GM18526 (cell line): ENCODE measurements around the gene BOLA1.

ENCODE experiments used
- POLR2A ChIP-seq: IDR thresholded peaks from 3 replicates; pipeline ENCODE4 v1.6.1; 2011; ENCODE audit not compliant: insufficient read length; ENCODE audit errors: extremely low read depth

BOLA1 gene

GRCh38 chr1:149928401-149928724 lies 29.0 kb downstream of the BOLA1 start:
- TF ChIP-seq POLR2A: no peak

- no peak for TF ChIP-seq POLR2A
Observed at GRCh38 chr1:149929856-149930255, 30.5 kb downstream of the BOLA1 start.

GRCh38 chr1:149931212-149931790 lies 31.9 kb downstream of the BOLA1 start:
- no peak for TF ChIP-seq POLR2A

GRCh38 chr1:149932474-149932873 lies 33.1 kb downstream of the BOLA1 start:
- TF ChIP-seq POLR2A: no peak

GRCh38 chr1:149933208-149933607 lies 33.8 kb downstream of the BOLA1 start:
- TF ChIP-seq POLR2A: no peak

GRCh38 chr1:149934356-149934755 lies 35.0 kb downstream of the BOLA1 start:
- TF ChIP-seq POLR2A: no peak

GRCh38 chr1:149936170-149936991 lies 37.0 kb downstream of the BOLA1 start, which contains the start of gene MTMR11:
Gene MTMR11, minus strand, starts transcription at chr1:149936879. Its CDS starts 232 bp downstream, at chr1:149936647.
- TF ChIP-seq POLR2A: no peak

GRCh38 chr1:149936992-149937705 lies 37.8 kb downstream of the BOLA1 start:
- no peak for TF ChIP-seq POLR2A

GRCh38 chr1:149937759-149938158 lies 38.4 kb downstream of the BOLA1 start:
- no peak for TF ChIP-seq POLR2A

GRCh38 chr1:149940427-149940826 lies 41.1 kb downstream of the BOLA1 start:
- TF ChIP-seq POLR2A: no peak

GRCh38 chr1:149942207-149942606 lies 42.8 kb downstream of the BOLA1 start:
- TF ChIP-seq POLR2A: no peak

GRCh38 chr1:149942885-149943284 lies 43.5 kb downstream of the BOLA1 start:
- no peak for TF ChIP-seq POLR2A

GRCh38 chr1:149945206-149945605 lies 45.8 kb downstream of the BOLA1 start:
- TF ChIP-seq POLR2A: no peak

GRCh38 chr1:149949911-149950310 lies 50.5 kb downstream of the BOLA1 start:
- no peak for TF ChIP-seq POLR2A
